Mesothelial cell of epicardium (in vitro differentiated cells): ENCODE data around the gene FMO4. TPM values are rescaled to one million over a fixed set of nuclear protein-coding genes. Genes with fewer than 3 reads are reported as not detected.
"Not testable (repeated sequence)": the region's sequence is repeated elsewhere in the genome, so short reads cannot be mapped to it uniquely, and the experiment has no call there.

Experiments
- DNase-seq, 2 experiments: peaks; one replicate each; pipeline ENCODE4 v3.0.0; 2021; ENCODE audit warnings: low spot score in 2 of 2; ENCODE audit not compliant: unreplicated experiment in 2 of 2
- H3K27ac Mint-ChIP-seq: 2 replicates; pipeline ENCODE4 v1.8.0; 2021; ENCODE audit warnings: mixed read lengths
- H3K27me3 Mint-ChIP-seq: 2 replicates; pipeline ENCODE4 v1.8.0; 2021; ENCODE audit warnings: low read depth, mixed read lengths
- H3K36me3 Mint-ChIP-seq: 2 replicates; pipeline ENCODE4 v1.8.0; 2021; ENCODE audit warnings: mixed read lengths
- H3K4me1 Mint-ChIP-seq: 2 replicates; pipeline ENCODE4 v1.8.0; 2021; ENCODE audit warnings: mixed read lengths
- H3K4me3 Mint-ChIP-seq: 2 replicates; pipeline ENCODE4 v1.8.0; 2021; ENCODE audit warnings: mild to moderate bottlenecking, moderate library complexity, mixed read lengths
- H3K9me3 Mint-ChIP-seq: 2 replicates; pipeline ENCODE4 v1.8.0; 2021; ENCODE audit warnings: mixed read lengths
- CTCF ChIP-seq: fragments of 200-600 bp; sonication (generic); IDR thresholded peaks from one replicate; pipeline ENCODE4 v1.5.0; 2021; ENCODE audit warnings: antibody characterized with exemption; ENCODE audit not compliant: unreplicated experiment
- total RNA-seq: library from RNA; stranded (reverse); gene quantifications from 3 replicates; pipeline ENCODE4 v1.2.1, GENCODE V29; 2021

Gene FMO4
- total RNA-seq, 1 donor from 2014 or later, result 5.9 TPM

- Mint-ChIP-seq H3K4me3 (no peak overlapping the region), H3K27ac (no peak overlapping the region), H3K4me1 (no peaks in the 10 kb centered on the region), H3K9me3 (peaks cover 34% of the 10 kb centered on the region), H3K27me3 (no peaks in the 10 kb centered on the region), H3K36me3 (peaks cover 7% of the 10 kb centered on the region)
- no peak for DNase-seq
- TF ChIP-seq CTCF, result no peak
These were observed 32.9 kb downstream of the FMO4 start for GRCh38 chr1:171346881-171347280.

GRCh38 chr1:171350594-171350993 is 36.6 kb downstream of the FMO4 start:
- no peak overlapping the region for H3K27ac Mint-ChIP-seq

GRCh38 chr1:171351961-171352360 is 38.0 kb downstream of the FMO4 start:
- peaks cover 2% of the 10 kb centered on the region for H3K4me1 Mint-ChIP-seq
- H3K27ac Mint-ChIP-seq, result no peak overlapping the region
- H3K4me3 Mint-ChIP-seq, result no peak overlapping the region
- peaks cover 14% of the 10 kb centered on the region for H3K9me3 Mint-ChIP-seq
- TF ChIP-seq CTCF, result no peak
- no peak for DNase-seq
- H3K36me3 Mint-ChIP-seq, result peaks cover 2% of the 10 kb centered on the region
- no peaks in the 10 kb centered on the region for H3K27me3 Mint-ChIP-seq

More at GRCh38 chr1:171350594-171350993, 36.6 kb downstream of the FMO4 start:
- TF ChIP-seq CTCF, result no peak
- Mint-ChIP-seq H3K4me3 (no peak overlapping the region), H3K27me3 (no peaks in the 10 kb centered on the region), H3K9me3 (peaks cover 28% of the 10 kb centered on the region), H3K4me1 (peaks cover 2% of the 10 kb centered on the region), H3K36me3 (peaks cover 5% of the 10 kb centered on the region)
- no peak for DNase-seq

- Mint-ChIP-seq H3K27ac (no peak overlapping the region), H3K4me3 (no peak overlapping the region), H3K4me1 (peaks cover 2% of the 10 kb centered on the region), H3K27me3 (no peaks in the 10 kb centered on the region), H3K9me3 (peaks cover 11% of the 10 kb centered on the region), H3K36me3 (peaks cover 2% of the 10 kb centered on the region)
- DNase-seq, result no peak
- TF ChIP-seq CTCF, result no peak
These were observed 38.6 kb downstream of the FMO4 start for GRCh38 chr1:171352554-171352953.

GRCh38 chr1:171355727-171356126 is 41.7 kb downstream of the FMO4 start:
- Mint-ChIP-seq H3K27me3 (no peaks in the 10 kb centered on the region), H3K36me3 (no peaks in the 10 kb centered on the region), H3K9me3 (peaks cover 2% of the 10 kb centered on the region), H3K4me1 (peaks cover 2% of the 10 kb centered on the region), H3K27ac (no peak overlapping the region), H3K4me3 (no peak overlapping the region)
- TF ChIP-seq CTCF, result no peak
- no peak for DNase-seq

- no peak for TF ChIP-seq CTCF
- no peak overlapping the region for H3K4me3 Mint-ChIP-seq
- peaks cover 14% of the 10 kb centered on the region for H3K9me3 Mint-ChIP-seq
- peaks cover 2% of the 10 kb centered on the region for H3K27me3 Mint-ChIP-seq
- DNase-seq, result no peak
- peaks cover 2% of the 10 kb centered on the region for H3K4me1 Mint-ChIP-seq
- H3K27ac Mint-ChIP-seq, result no peak overlapping the region
- H3K36me3 Mint-ChIP-seq, result no peaks in the 10 kb centered on the region
These were observed 43.2 kb downstream of the FMO4 start for GRCh38 chr1:171357179-171357578.

GRCh38 chr1:171359355-171359648 is 45.3 kb downstream of the FMO4 start:
- H3K27me3 Mint-ChIP-seq, H3K27ac Mint-ChIP-seq, DNase-seq, H3K4me1 Mint-ChIP-seq, H3K36me3 Mint-ChIP-seq, H3K4me3 Mint-ChIP-seq: not testable (repeated sequence)
- H3K9me3 Mint-ChIP-seq, result peaks cover 34% of the 10 kb centered on the region

GRCh38 chr1:171359731-171360527 is 45.9 kb downstream of the FMO4 start:
- not testable (repeated sequence) for H3K27ac Mint-ChIP-seq, H3K36me3 Mint-ChIP-seq, H3K27me3 Mint-ChIP-seq, DNase-seq, H3K4me3 Mint-ChIP-seq, H3K4me1 Mint-ChIP-seq
- peaks cover 34% of the 10 kb centered on the region for H3K9me3 Mint-ChIP-seq
